Mesenchymal stem cell (in vitro differentiated cells and primary cell): Measurements from ENCODE around the gene FKTN.

Experiments
- DNase-seq: peaks from one replicate; pipeline ENCODE4 v3.0.0-alpha.2; 2013
- H2AFZ ChIP-seq: one replicate; pipeline ENCODE4 v1.6.1; 2013; ENCODE audit warnings: low read depth, mild to moderate bottlenecking, control low read depth, inconsistent platforms, low read length, moderate library complexity
- H2AK5ac ChIP-seq: 2 replicates; pipeline ENCODE4 v1.6.1; 2013; ENCODE audit warnings: low read length, moderate library complexity, mild to moderate bottlenecking, inconsistent platforms; ENCODE audit not compliant: severe bottlenecking
- H2BK120ac ChIP-seq: one replicate; pipeline ENCODE4 v1.6.1; 2013; ENCODE audit warnings: low read depth, mild to moderate bottlenecking, inconsistent platforms, low read length, moderate library complexity
- H2BK12ac ChIP-seq, 2 experiments: one replicate each; pipeline ENCODE4 v1.6.1; 2013; ENCODE audit warnings: inconsistent platforms in 2 of 2, low read length in 2 of 2, mild to moderate bottlenecking in 2 of 2, moderate library complexity in 2 of 2, control low read depth in 1 of 2
- H2BK15ac ChIP-seq: one replicate; pipeline ENCODE4 v1.6.1; 2013; ENCODE audit warnings: mild to moderate bottlenecking, low read depth, inconsistent platforms; ENCODE audit not compliant: poor library complexity, severe bottlenecking
- H2BK5ac ChIP-seq: 2 replicates; pipeline ENCODE4 v1.6.1; 2013; ENCODE audit warnings: low read depth, mild to moderate bottlenecking, low read length, control low read depth, inconsistent platforms; ENCODE audit not compliant: poor library complexity, severe bottlenecking
- H3K14ac ChIP-seq, 2 experiments: one replicate each; pipeline ENCODE4 v1.6.1; 2013; ENCODE audit warnings: inconsistent platforms in 2 of 2, low read length in 2 of 2, control low read depth in 1 of 2, mild to moderate bottlenecking in 1 of 2, moderate library complexity in 1 of 2
- H3K18ac ChIP-seq, 2 experiments: one replicate each; pipeline ENCODE4 v1.6.1; 2013; ENCODE audit warnings: inconsistent platforms in 2 of 2, low read length in 2 of 2, control low read depth in 1 of 2, low read depth in 1 of 2, mild to moderate bottlenecking in 1 of 2
- H3K23ac ChIP-seq, 2 experiments: one replicate each; pipeline ENCODE4 v1.6.1; 2013; ENCODE audit warnings: inconsistent platforms in 2 of 2, low read length in 2 of 2, mild to moderate bottlenecking in 2 of 2, moderate library complexity in 2 of 2, control low read depth in 1 of 2
- H3K27ac ChIP-seq: 2 replicates; pipeline ENCODE4 v1.5.1; 2013; ENCODE audit warnings: mild to moderate bottlenecking, moderate library complexity, low read length, control low read depth, inconsistent platforms; ENCODE audit not compliant: poor library complexity, severe bottlenecking
- H3K27me3 ChIP-seq, 2 experiments: 2 replicates each; pipeline versions ENCODE4 v1.6.1 to v1.7.0; 2013; ENCODE audit warnings: low read length in 2 of 2, mild to moderate bottlenecking in 2 of 2, moderate library complexity in 2 of 2, control low read depth in 1 of 2, inconsistent platforms in 1 of 2; ENCODE audit not compliant: control insufficient read depth in 1 of 2, insufficient read depth in 1 of 2
- H3K36me3 ChIP-seq, 2 experiments: 2 replicates each; pipeline versions ENCODE4 v1.6.1 to v1.7.0; 2013; ENCODE audit warnings: low read length in 2 of 2, control low read depth in 1 of 2, inconsistent platforms in 1 of 2, low read depth in 1 of 2, mild to moderate bottlenecking in 1 of 2; ENCODE audit not compliant: insufficient read depth in 2 of 2, control insufficient read depth in 1 of 2
- H3K4ac ChIP-seq, 2 experiments: one replicate each; pipeline ENCODE4 v1.6.1; 2013; ENCODE audit warnings: inconsistent platforms in 2 of 2, low read length in 2 of 2, mild to moderate bottlenecking in 2 of 2, moderate library complexity in 2 of 2, control low read depth in 1 of 2, low read depth in 1 of 2
- H3K4me1 ChIP-seq: 2 replicates; pipeline ENCODE4 v1.6.1; 2013; ENCODE audit warnings: low read depth, low read length, control low read depth; ENCODE audit not compliant: control insufficient read depth, insufficient read depth
- H3K4me2 ChIP-seq: 2 replicates; pipeline ENCODE4 v1.6.1; 2013; ENCODE audit warnings: low read length, mild to moderate bottlenecking, inconsistent platforms; ENCODE audit not compliant: poor library complexity, severe bottlenecking
- H3K4me3 ChIP-seq, 2 experiments: 2 replicates each; pipeline versions ENCODE4 v1.5.1 to v1.7.0; 2013; ENCODE audit warnings: low read length in 2 of 2, mild to moderate bottlenecking in 2 of 2, control low read depth in 1 of 2, low read depth in 1 of 2; ENCODE audit not compliant: insufficient read depth in 1 of 2
- H3K79me1 ChIP-seq: replicated peaks from 2 replicates; pipeline ENCODE4 v1.6.1; 2013; ENCODE audit warnings: mild to moderate bottlenecking, control low read depth, low read length, inconsistent platforms; ENCODE audit not compliant: poor library complexity, severe bottlenecking
- H3K9ac ChIP-seq: 2 replicates; pipeline ENCODE4 v1.7.0; 2013; ENCODE audit warnings: mild to moderate bottlenecking, low read length, moderate library complexity
- H3K9me3 ChIP-seq: 2 replicates; pipeline ENCODE4 v1.7.0; 2013; ENCODE audit warnings: mild to moderate bottlenecking, low read length; ENCODE audit not compliant: control insufficient read depth
- H4K8ac ChIP-seq: one replicate; pipeline ENCODE4 v1.6.1; 2013; ENCODE audit warnings: inconsistent platforms, mild to moderate bottlenecking, low read length, moderate library complexity
- H4K91ac ChIP-seq: one replicate; pipeline ENCODE4 v1.6.1; 2013; ENCODE audit warnings: mild to moderate bottlenecking, low read length, inconsistent platforms
- WGBS: methylation state at CpG from one replicate; pipeline ENCODE4 v1.1.7; 2013; ENCODE audit warnings: mixed read lengths; 5-methylcytosine and 5-hydroxymethylcytosine counted together

Gene FKTN

GRCh38 chr9:105670775-105671174, 112.8 kb downstream of the FKTN start:
- H3K9me3 ChIP-seq: no peaks in the 10 kb centered on the region
- no peak overlapping the region for H3K4ac ChIP-seq
- H3K4me3 ChIP-seq: no peak overlapping the region
- no peak overlapping the region for H3K18ac ChIP-seq
- no peak overlapping the region for H2BK15ac ChIP-seq
- WGBS: no CpG with 5 or more reads among the region's 3 CpGs
- H4K8ac ChIP-seq: no peak overlapping the region
- no peak overlapping the region for H2BK5ac ChIP-seq
- no peak overlapping the region for H3K9ac ChIP-seq
- H3K27ac ChIP-seq: no peak overlapping the region
- no peaks in the 10 kb centered on the region for H3K36me3 ChIP-seq
- no peak overlapping the region for H2AK5ac ChIP-seq
- no peak overlapping the region for H2BK120ac ChIP-seq
- no peak overlapping the region for H3K4me2 ChIP-seq
- no peaks in the 10 kb centered on the region for H3K79me1 ChIP-seq
- DNase-seq: no peak
- no peak overlapping the region for H3K14ac ChIP-seq
- H3K27me3 ChIP-seq: peaks cover 0 to 3% of the 10 kb centered on the region in 2 experiments
- H4K91ac ChIP-seq: no peak overlapping the region
- H3K4me1 ChIP-seq: no peaks in the 10 kb centered on the region
- H2BK12ac ChIP-seq: no peak overlapping the region
- no peak overlapping the region for H2AFZ ChIP-seq
- H3K23ac ChIP-seq: no peak overlapping the region

- Histone ChIP-seq H3K18ac (no peak overlapping the region), H4K91ac (no peak overlapping the region), H3K4ac (no peak overlapping the region), H3K4me1 (no peaks in the 10 kb centered on the region), H4K8ac (no peak overlapping the region), H2AFZ (no peak overlapping the region), H2AK5ac (no peak overlapping the region), H3K9ac (no peak overlapping the region), H3K14ac (no peak overlapping the region), H2BK120ac (no peak overlapping the region), H3K27me3 (peaks cover 0 to 5% of the 10 kb centered on the region in 2 experiments), H3K36me3 (no peaks in the 10 kb centered on the region), H2BK5ac (no peak overlapping the region), H3K4me3 (no peak overlapping the region), H3K9me3 (no peaks in the 10 kb centered on the region), H3K4me2 (no peak overlapping the region), H3K23ac (no peak overlapping the region), H2BK15ac (no peak overlapping the region), H2BK12ac (no peak overlapping the region), H3K79me1 (no peaks in the 10 kb centered on the region), H3K27ac (no peak overlapping the region)
- DNase-seq: no peak
- 71% methylated on average over 3 of the region's 3 CpGs for WGBS
Observed at GRCh38 chr9:105672711-105673234, 114.8 kb downstream of the FKTN start.

GRCh38 chr9:105673850-105674387, 116.0 kb downstream of the FKTN start:
- Histone ChIP-seq H3K23ac (no peak overlapping the region), H3K4me1 (no peaks in the 10 kb centered on the region), H2BK15ac (no peak overlapping the region), H4K8ac (no peak overlapping the region), H3K36me3 (no peaks in the 10 kb centered on the region), H3K9me3 (no peaks in the 10 kb centered on the region), H3K79me1 (no peaks in the 10 kb centered on the region), H4K91ac (no peak overlapping the region), H2BK5ac (no peak overlapping the region), H3K4ac (no peak overlapping the region), H3K27ac (no peak overlapping the region), H2AFZ (no peak overlapping the region), H3K4me2 (no peak overlapping the region), H3K4me3 (no peak overlapping the region), H2BK120ac (no peak overlapping the region), H3K18ac (no peak overlapping the region), H3K9ac (no peak overlapping the region), H2BK12ac (no peak overlapping the region), H3K27me3 (peaks cover 0 to 5% of the 10 kb centered on the region in 2 experiments), H3K14ac (no peak overlapping the region), H2AK5ac (no peak overlapping the region)
- 18% methylated on average over 1 of the region's 3 CpGs for WGBS
- DNase-seq: no peak

GRCh38 chr9:105676351-105676923, 118.5 kb downstream of the FKTN start:
- no peak for DNase-seq
- no peak overlapping the region for H3K27ac ChIP-seq
- H3K27me3 ChIP-seq: peaks cover 0 to 8% of the 10 kb centered on the region in 2 experiments
- H3K4me2 ChIP-seq: no peak overlapping the region
- H3K4me1 ChIP-seq: no peaks in the 10 kb centered on the region
- no peak overlapping the region for H2BK12ac ChIP-seq
- H2BK15ac ChIP-seq: no peak overlapping the region
- no peak overlapping the region for H3K14ac ChIP-seq
- no peak overlapping the region for H3K4me3 ChIP-seq
- H4K91ac ChIP-seq: no peak overlapping the region
- no peak overlapping the region for H2BK120ac ChIP-seq
- H3K36me3 ChIP-seq: no peaks in the 10 kb centered on the region
- no peak overlapping the region for H3K9ac ChIP-seq
- no peaks in the 10 kb centered on the region for H3K79me1 ChIP-seq
- no peak overlapping the region for H2BK5ac ChIP-seq
- H3K4ac ChIP-seq: no peak overlapping the region
- WGBS: 72% methylated on average over 6 of the region's 6 CpGs
- H3K23ac ChIP-seq: no peak overlapping the region
- H4K8ac ChIP-seq: no peak overlapping the region
- H3K9me3 ChIP-seq: no peaks in the 10 kb centered on the region
- H2AK5ac ChIP-seq: no peak overlapping the region
- no peak overlapping the region for H3K18ac ChIP-seq
- no peak overlapping the region for H2AFZ ChIP-seq
